Prostate gland (tissue), 2 donors: ENCODE measurements around the gene RXRA. TPM values are rescaled to one million over a fixed set of nuclear protein-coding genes. Genes with fewer than 3 reads are reported as not detected.

Experiments
- DNase-seq: peaks from one replicate; pipeline ENCODE4 v3.0.0-alpha.2; 2019; ENCODE audit warnings: low spot score
- H3K27ac ChIP-seq, 2 donors: fragments of 200-600 bp; sonication (generic); 2 replicates each; pipeline ENCODE4 v1.5.1; 2017 to 2019
- H3K27me3 ChIP-seq: fragments of 200-600 bp; sonication (generic); replicated peaks from 2 replicates; pipeline ENCODE4 v1.5.1; 2019; ENCODE audit not compliant: insufficient read depth
- H3K36me3 ChIP-seq, 2 donors: fragments of 200-600 bp; sonication (generic); 1 replicate in 1 of 2; 2 replicates in 1 of 2; pipeline versions ENCODE4 v1.5.1 to v1.8.1; 2017 to 2019
- H3K4me1 ChIP-seq: fragments of 200-600 bp; sonication (generic); replicated peaks from 2 replicates; pipeline ENCODE4 v1.5.1; 2019
- H3K4me3 ChIP-seq, 2 donors: fragments of 200-600 bp; sonication (generic); 2 replicates each; pipeline ENCODE4 v1.5.1; 2017 to 2019
- H3K9me3 ChIP-seq: fragments of 200-600 bp; sonication (generic); 2 replicates; pipeline ENCODE4 v1.5.1; 2017
- CTCF ChIP-seq, 4 experiments: fragments of 200-600 bp in 2 of 4; fragments of 450-650 bp in 2 of 4; sonication (generic) in 2 of 4; IDR thresholded peaks; 1 replicate in 3 of 4; 2 replicates in 1 of 4; pipeline ENCODE4 v1.5.1; 2016 to 2019; ENCODE audit warnings: antibody characterized with exemption in 4 of 4, mild to moderate bottlenecking in 2 of 4, moderate library complexity in 2 of 4
- POLR2A ChIP-seq: fragments of 450-650 bp; IDR thresholded peaks from one replicate; pipeline ENCODE4 v1.6.1; 2016; ENCODE audit warnings: antibody characterized with exemption, mild to moderate bottlenecking
- POLR2AphosphoS5 ChIP-seq: sonication (generic); formaldehyde crosslinking; IDR thresholded peaks from one replicate; pipeline ENCODE4 v1.6.1; 2017; ENCODE audit warnings: antibody characterized with exemption
- WGBS: methylation state at CpG from one replicate; pipeline ENCODE4 v1.1.5; 2018; 5-methylcytosine and 5-hydroxymethylcytosine counted together
- intact Hi-C: fragments of 100-400 bp; cut with DNase I; formaldehyde crosslinking; loops from one replicate; pipeline ENCODE4 v1.14.2; 2022
- total RNA-seq, 2 donors: library from RNA; depleted of rRNA; stranded (reverse); fragments of >200 nt; gene quantifications; one replicate each; pipeline ENCODE4 v1.1.0, GENCODE V29; 2016

RXRA gene
- total RNA-seq, 2 donors from 2014 or later, result 69.5 to 84.1 TPM

- H3K4me1 ChIP-seq, result peaks cover 30% of the 10 kb centered on the region
- no peak overlapping the region for H3K4me3 ChIP-seq
- H3K27me3 ChIP-seq, result no peaks in the 10 kb centered on the region
- H3K27ac ChIP-seq, result peak overlapping the region; percentile 14 to 24
- whole genome bisulfite sequencing, result 88% methylated on average over 19 of the region's 19 CpGs
- intact Hi-C loops, result no loop called here
- no peaks in the 10 kb centered on the region for H3K9me3 ChIP-seq
- TF ChIP-seq CTCF (IDR thresholded peaks at IDR 0.05) (no peak), POLR2A (no peak), POLR2AphosphoS5 (no peak)
- H3K36me3 ChIP-seq, result no peaks in the 10 kb centered on the region
- no peak for DNase-seq
Observed at GRCh38 chr9:134341929-134342745, 15.9 kb downstream of the RXRA start.

- intact Hi-C loops, result no loop called here
- WGBS, result 77% methylated on average over 5 of the region's 7 CpGs
- peaks cover 27% of the 10 kb centered on the region for H3K4me1 ChIP-seq
- H3K27me3 ChIP-seq, result no peaks in the 10 kb centered on the region
- DNase-seq, result no peak
- no peak overlapping the region for H3K4me3 ChIP-seq
- no peak overlapping the region for H3K27ac ChIP-seq
- H3K9me3 ChIP-seq, result no peaks in the 10 kb centered on the region
- H3K36me3 ChIP-seq, result no peaks in the 10 kb centered on the region
- TF ChIP-seq POLR2A (no peak), CTCF (IDR thresholded peaks at IDR 0.05) (no peak), POLR2AphosphoS5 (no peak)
Observed at GRCh38 chr9:134342746-134343115, 16.5 kb downstream of the RXRA start.

GRCh38 chr9:134343637-134344036 is 17.4 kb downstream of the RXRA start:
- no peaks in the 10 kb centered on the region for H3K9me3 ChIP-seq
- TF ChIP-seq POLR2A (no peak), POLR2AphosphoS5 (no peak), CTCF (IDR thresholded peaks at IDR 0.05) (no peak)
- no peak overlapping the region for H3K27ac ChIP-seq
- no peak for DNase-seq
- intact Hi-C loops, result no loop called here
- no peak overlapping the region for H3K4me3 ChIP-seq
- H3K36me3 ChIP-seq, result no peaks in the 10 kb centered on the region
- no peaks in the 10 kb centered on the region for H3K27me3 ChIP-seq
- WGBS, result 67% methylated on average over 16 of the region's 16 CpGs
- H3K4me1 ChIP-seq, result peaks cover 19% of the 10 kb centered on the region

- no peak for DNase-seq
- 61% methylated on average over 17 of the region's 17 CpGs for WGBS
- H3K9me3 ChIP-seq, result no peaks in the 10 kb centered on the region
- no peak overlapping the region for H3K4me3 ChIP-seq
- H3K27ac ChIP-seq, result no peak overlapping the region
- H3K36me3 ChIP-seq, result no peaks in the 10 kb centered on the region
- peaks cover 14% of the 10 kb centered on the region for H3K4me1 ChIP-seq
- intact Hi-C loops, result no loop called here
- no peaks in the 10 kb centered on the region for H3K27me3 ChIP-seq
- no peak for TF ChIP-seq POLR2A
- no peak for TF ChIP-seq CTCF (IDR thresholded peaks at IDR 0.05)
- TF ChIP-seq POLR2AphosphoS5, result no peak
Observed at GRCh38 chr9:134344068-134344799, 18.0 kb downstream of the RXRA start.
